Ovary (tissue), 3 donors: ENCODE results near the gene GAK.

Experiments
- CTCF ChIP-seq, 3 donors: fragments of 450-650 bp in 2 of 3; fragments of 200-600 bp in 1 of 3; IDR thresholded peaks; one replicate each; pipeline versions ENCODE4 v1.5.1 to v1.8.0; 2016 to 2022; ENCODE audit warnings: antibody characterized with exemption in 3 of 3, mild to moderate bottlenecking in 1 of 3
- EP300 ChIP-seq: sonication (generic); formaldehyde crosslinking; IDR thresholded peaks from one replicate; pipeline ENCODE4 v1.6.1; 2017; ENCODE audit warnings: antibody characterized with exemption
- POLR2A ChIP-seq: fragments of 450-650 bp; IDR thresholded peaks from one replicate; pipeline ENCODE4 v1.6.1; 2017; ENCODE audit warnings: antibody characterized with exemption, mild to moderate bottlenecking, moderate library complexity
- donor health status: DM: no; HTN: no; CAD: no.

DNA sequence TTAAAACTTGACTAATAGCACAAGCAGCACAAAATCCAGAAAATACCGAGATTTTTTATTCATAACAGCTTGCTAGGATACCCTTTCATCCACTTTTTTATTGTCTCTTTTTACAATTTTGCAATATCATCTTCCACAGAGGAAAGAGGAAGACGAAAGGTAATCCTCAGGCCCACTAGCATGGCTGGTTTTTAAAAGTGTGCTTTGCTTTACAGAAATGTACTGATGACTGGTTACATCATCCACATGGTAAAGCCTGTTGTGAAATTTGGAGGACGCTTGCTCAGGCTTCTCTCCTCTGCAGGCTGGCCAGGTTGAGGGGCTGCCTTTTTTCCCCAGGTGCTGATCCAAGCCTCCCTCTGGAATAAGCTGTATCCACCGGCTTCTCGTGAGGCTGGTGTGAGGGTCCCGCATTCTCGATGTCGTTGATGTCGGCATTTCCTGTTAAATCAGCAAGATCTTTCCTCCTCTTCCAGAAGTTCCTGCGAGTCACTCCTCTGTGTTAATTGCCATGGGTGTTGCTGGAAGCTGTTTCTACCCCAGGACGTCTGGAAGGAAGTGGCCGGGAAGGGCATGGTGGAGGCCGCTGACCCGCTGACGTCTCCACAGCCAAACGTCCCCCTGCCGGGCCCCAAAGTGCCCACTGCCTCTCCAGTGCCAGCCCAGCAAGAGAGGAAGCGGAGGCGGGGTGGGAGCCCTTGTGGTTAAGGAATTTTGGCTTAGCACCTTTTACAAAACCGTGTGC is 47.0 kb upstream of the GAK start:
- TF ChIP-seq POLR2A (no peak), CTCF (IDR thresholded peaks at IDR 0.05) (no peak), EP300 (no peak)
